ENCODE measurements around the gene MORN5.

- TF ChIP-seq RAD21 (IDR thresholded peaks at IDR 0.05; ENCODE audit: low read depth), result no peak
- no peak for TF ChIP-seq TAF1 (IDR thresholded peaks at IDR 0.05; ENCODE audit: low read depth)
- TF ChIP-seq CEBPB (IDR thresholded peaks at IDR 0.05), result no peak
- TF ChIP-seq REST (IDR thresholded peaks at IDR 0.05; ENCODE audit: low read depth), result no peak
- no peak for TF ChIP-seq TCF12 (IDR thresholded peaks at IDR 0.05; ENCODE audit: low read depth)
- no peak for TF ChIP-seq MAX (IDR thresholded peaks at IDR 0.05)
- no peak for TF ChIP-seq YY1 (IDR thresholded peaks at IDR 0.05; ENCODE audit: low read depth)
Observed at GRCh38 chr9:122158202-122158601, 1.5 kb upstream of the MORN5 start.
